G401.6 (cell line): ENCODE measurements around the gene PKP1.

Experiments
- FAIRE-seq: peaks from 2 replicates; lab custom pipeline; 2012; peaks lifted over from hg19 to GRCh38; lab: Jason Lieb, UNC

Gene PKP1

GRCh38 chr1:201309416-201309815 lies 26.1 kb downstream of the PKP1 start:
- FAIRE-seq, result no peak

GRCh38 chr1:201310251-201310985 lies 27.1 kb downstream of the PKP1 start:
- FAIRE-seq, result no peak

- no peak for FAIRE-seq
Measured at GRCh38 chr1:201310986-201311355, 27.7 kb downstream of the PKP1 start.

GRCh38 chr1:201311356-201312011 lies 28.2 kb downstream of the PKP1 start:
- FAIRE-seq, result no peak

GRCh38 chr1:201312298-201312697 lies 29.0 kb downstream of the PKP1 start:
- no peak for FAIRE-seq

- FAIRE-seq, result no peak
Measured at GRCh38 chr1:201313086-201313485, 29.8 kb downstream of the PKP1 start.

- no peak for FAIRE-seq
Measured at GRCh38 chr1:201316556-201316955, 33.2 kb downstream of the PKP1 start.

- FAIRE-seq, result no peak
Measured at GRCh38 chr1:201317551-201317950, 34.2 kb downstream of the PKP1 start.

GRCh38 chr1:201318504-201319340 lies 35.4 kb downstream of the PKP1 start:
- FAIRE-seq, result no peak

GRCh38 chr1:201319631-201320030 lies 36.3 kb downstream of the PKP1 start:
- FAIRE-seq, result no peak

GRCh38 chr1:201320168-201320788 lies 37.0 kb downstream of the PKP1 start:
- no peak for FAIRE-seq

- FAIRE-seq, result no peak
Measured at GRCh38 chr1:201321826-201322390, 38.6 kb downstream of the PKP1 start.

- FAIRE-seq, result no peak
Measured at GRCh38 chr1:201322653-201323510, 39.6 kb downstream of the PKP1 start.

GRCh38 chr1:201324306-201324705 lies 41.0 kb downstream of the PKP1 start:
- FAIRE-seq, result no peak

GRCh38 chr1:201324821-201325677 lies 41.7 kb downstream of the PKP1 start:
- no peak for FAIRE-seq

- FAIRE-seq, result no peak
Measured at GRCh38 chr1:201325678-201326060, 42.4 kb downstream of the PKP1 start.

GRCh38 chr1:201326710-201327109 lies 43.4 kb downstream of the PKP1 start:
- FAIRE-seq, result no peak

GRCh38 chr1:201327687-201328240 lies 44.5 kb downstream of the PKP1 start:
- FAIRE-seq, result no peak

- FAIRE-seq, result no peak
Measured at GRCh38 chr1:201328576-201328975, 45.3 kb downstream of the PKP1 start.

- FAIRE-seq, result no peak
Measured at GRCh38 chr1:201329286-201329685, 46.0 kb downstream of the PKP1 start.
